ENCODE data around the gene TGFB2. TPM values are rescaled to one million over a fixed set of nuclear protein-coding genes. Genes with fewer than 3 reads are reported as not detected.

The TGFB2 gene
- total RNA-seq, 1 experiment from 2014 or later, result 0.34 TPM

GRCh38 chr1:218468711-218469110 lies 123.6 kb downstream of the TGFB2 start:
- ChIA-PET CTCF (no interaction called here), RAD21 (ENCODE audit: low non-redundant PET in 1 of 2, low total read pairs in 2 of 2, uncharacterized antibody in 2 of 2, unreplicated experiment in 2 of 2) (no interaction called here), POLR2A (no interaction called here)
- Histone ChIP-seq H3K9me2 (ENCODE audit: insufficient read depth) (no peaks in the 10 kb centered on the region), H3K4me3 (replicated peaks in 1 of 2; ENCODE audit: low read depth in 1 of 2, low read length in 2 of 2) (no peak overlapping the region), H3K4me1 (ENCODE audit: control insufficient read depth in 1 of 2, insufficient read depth in 2 of 2, low read length in 2 of 2) (peaks cover under 1 to 2% of the 10 kb centered on the region in 2 experiments; a peak in 2 of 4 replicates), H3K79me2 (ENCODE audit: insufficient read depth, low read length) (no peaks in the 10 kb centered on the region), H3K9me3 (ENCODE audit: control insufficient read depth in 1 of 2, insufficient read depth in 1 of 2, low read depth in 1 of 2, low read length in 2 of 2) (no peaks in the 10 kb centered on the region), H3K27me3 (ENCODE audit: insufficient read depth, low read length) (no peaks in the 10 kb centered on the region), H3K4me2 (ENCODE audit: low read length) (no peak overlapping the region), H3K9ac (ENCODE audit: low read length) (no peak overlapping the region), H3K27ac (ENCODE audit: low read depth, low read length) (no peak overlapping the region), H2AFZ (ENCODE audit: low read depth, low read length, poor library complexity, severe bottlenecking) (no peak overlapping the region), H3K36me3 (ENCODE audit: control insufficient read depth in 1 of 2, insufficient read depth in 2 of 2, low read length in 2 of 2) (no peaks in the 10 kb centered on the region), H4K20me1 (ENCODE audit: insufficient read depth) (no peaks in the 10 kb centered on the region)
- BruUV-seq (replicated peaks), result no TSS peak
- no peak for TF ChIP-seq SP1 (IDR thresholded peaks at IDR 0.05; ENCODE audit: low read depth)
- no peak for TF ChIP-seq CBX3 (IDR thresholded peaks at IDR 0.05; ENCODE audit: low read depth)
- TF ChIP-seq ZBTB33 (IDR thresholded peaks at IDR 0.05; ENCODE audit: extremely low read depth, insufficient replicate concordance, low read length), result no peak
- no peak for TF ChIP-seq SRF (IDR thresholded peaks at IDR 0.05; ENCODE audit: low read depth)
- no peak for TF ChIP-seq ZNF274 (IDR thresholded peaks at IDR 0.05; ENCODE audit: low read depth, low read length)
- no peak for TF ChIP-seq MAX (IDR thresholded peaks at IDR 0.05)
- no peak for TF ChIP-seq YY1 (IDR thresholded peaks at IDR 0.05; ENCODE audit: extremely low read depth, insufficient replicate concordance, low read depth, low read length)
- no peak for TF ChIP-seq SIN3A (IDR thresholded peaks at IDR 0.05; ENCODE audit: low read depth)
- no peak for TF ChIP-seq CTCF (IDR thresholded peaks at IDR 0.05 in 2 of 3, conservative IDR thresholded peaks at IDR 0.05 in 1 of 3; ENCODE audit: borderline replicate concordance in 1 of 3, insufficient read depth in 1 of 3, low read depth in 2 of 3, low read length in 2 of 3)
- TF ChIP-seq ELF1 (IDR thresholded peaks at IDR 0.05; ENCODE audit: borderline replicate concordance, low read depth), result no peak
- no peak for TF ChIP-seq FOSL1 (IDR thresholded peaks at IDR 0.05; ENCODE audit: low read depth)
- TF ChIP-seq EZH2phosphoT487 (IDR thresholded peaks at IDR 0.05; ENCODE audit: borderline replicate concordance), result no peak
- TF ChIP-seq POLR2A (IDR thresholded peaks at IDR 0.05; ENCODE audit: borderline replicate concordance, extremely low read depth, insufficient read depth, insufficient read length), result no peak
- no peak for TF ChIP-seq ATF3 (IDR thresholded peaks at IDR 0.05)
- no peak for TF ChIP-seq CEBPB (IDR thresholded peaks at IDR 0.05; ENCODE audit: low read depth)
- TF ChIP-seq EGR1 (IDR thresholded peaks at IDR 0.05; ENCODE audit: low read depth), result no peak
- no peak for TF ChIP-seq EZH2 (IDR thresholded peaks at IDR 0.05)
- no peak for TF ChIP-seq POLR2AphosphoS5 (IDR thresholded peaks at IDR 0.05; ENCODE audit: low read depth, low read length)
- TF ChIP-seq JUND (IDR thresholded peaks at IDR 0.05), result no peak
- TF ChIP-seq TCF7L2 (IDR thresholded peaks at IDR 0.05; ENCODE audit: borderline replicate concordance, extremely low read depth, insufficient read depth, insufficient read length), result no peak
- intact Hi-C loops (cut with micrococcal nuclease), result no loop called here
- DNase-seq (ENCODE audit: low read depth, low spot score) (no peak), ATAC-seq (no peak)
